Stimulated activated CD4-positive, alpha-beta T cell treated with anti-CD3 and anti-CD28 coated beads, TNF-alpha, amount 100 ng/mL, for 1 hour (primary cell): ENCODE results near the gene RIPOR3.
"Not testable (repeated sequence)": the region's sequence is repeated elsewhere in the genome, so short reads cannot be mapped to it uniquely, and the experiment has no call there.

Experiments
- DNase-seq, 3 donors: peaks; one replicate each; pipeline ENCODE4 v3.0.0-alpha.2; 2020; ENCODE audit warnings: low read depth in 3 of 3, low spot score in 1 of 3

Gene RIPOR3

DNA sequence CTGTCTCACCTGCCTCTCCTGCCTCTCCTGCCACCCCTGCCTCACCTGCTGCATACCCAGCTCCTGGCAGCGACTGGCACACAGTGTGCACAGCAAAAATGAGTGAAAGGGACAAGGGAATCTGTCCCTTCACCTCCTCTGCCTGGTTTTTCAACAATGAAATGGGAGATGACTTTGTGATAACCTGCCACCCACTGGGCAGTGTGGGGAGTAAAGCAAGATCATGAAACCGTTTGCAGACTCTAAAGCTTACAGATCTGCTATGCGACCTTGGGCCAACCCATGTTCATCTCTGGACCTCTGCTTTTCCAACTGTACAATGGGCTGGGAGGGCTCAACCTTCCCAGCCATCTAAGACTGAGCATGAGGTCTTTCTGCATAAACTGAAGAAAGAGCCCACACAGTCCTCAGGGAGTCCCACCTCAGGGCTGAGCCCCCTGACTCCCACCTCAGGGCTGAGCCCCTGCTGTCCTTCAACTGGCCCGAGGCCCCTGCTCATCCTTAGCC is 81.1 kb downstream of the RIPOR3 start:
- DNase-seq: no peak

- no peak for DNase-seq
Measured at GRCh38 chr20:50609438-50609989, 81.8 kb downstream of the RIPOR3 start.

DNA sequence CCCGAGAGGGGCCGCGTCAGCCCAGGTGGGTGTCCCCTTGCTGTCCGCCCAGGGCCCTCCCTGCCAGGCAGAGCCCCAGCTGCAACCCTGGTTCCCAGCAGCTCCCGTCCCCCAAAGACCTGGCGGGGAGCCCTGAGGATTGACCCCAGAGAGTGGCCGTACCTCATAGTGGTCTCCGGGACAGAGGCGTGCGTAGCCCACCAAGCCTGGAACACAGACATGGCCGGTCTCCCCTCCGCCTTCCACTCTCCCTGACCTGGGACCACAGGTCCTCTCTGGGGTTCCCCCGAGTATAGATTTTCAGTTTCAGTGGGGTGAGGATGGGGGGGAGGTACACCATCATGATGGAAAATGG is 82.6 kb downstream of the RIPOR3 start:
- no peak for DNase-seq

GRCh38 chr20:50607850-50608749 is 83.2 kb downstream of the RIPOR3 start:
- DNase-seq: no peak

- no peak for DNase-seq
Measured at GRCh38 chr20:50607436-50607835, 83.9 kb downstream of the RIPOR3 start.

- DNase-seq: no peak
Measured at GRCh38 chr20:50605136-50605535, 86.2 kb downstream of the RIPOR3 start.

- DNase-seq: no peak
Measured at GRCh38 chr20:50604451-50604850, 86.9 kb downstream of the RIPOR3 start.

DNA sequence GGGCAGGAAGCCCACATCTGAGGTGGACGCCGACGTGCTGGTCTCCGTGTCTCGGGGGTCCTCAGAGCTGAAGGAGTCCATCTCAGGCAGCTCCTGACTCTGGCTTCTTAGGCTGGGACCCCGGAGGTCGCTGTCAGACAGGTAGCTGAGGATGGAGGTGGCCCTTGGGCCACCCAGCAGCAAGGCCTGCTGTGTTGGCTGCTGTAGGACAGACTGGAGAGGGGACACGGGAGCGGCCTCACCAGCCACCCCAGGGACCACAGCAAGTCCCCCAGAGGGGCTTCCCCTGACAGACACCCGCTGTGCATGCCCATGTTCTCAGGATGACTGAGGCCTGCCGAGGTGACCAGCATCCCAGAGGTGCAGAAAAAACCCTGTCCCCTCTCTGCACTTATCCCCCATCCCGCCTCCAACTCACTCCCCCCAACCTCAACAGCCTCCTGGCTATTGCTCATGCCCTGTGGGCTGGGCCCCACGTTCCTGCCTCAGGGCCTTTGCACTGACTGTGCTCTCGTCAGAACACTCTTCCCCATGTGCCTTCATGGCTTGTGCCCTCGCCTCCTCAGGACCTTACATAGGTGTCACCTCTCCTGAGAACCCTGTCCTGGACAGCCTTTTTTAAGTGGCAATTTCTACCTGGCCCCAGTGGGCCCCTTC is 88.8 kb downstream of the RIPOR3 start:
- DNase-seq: no peak

DNA sequence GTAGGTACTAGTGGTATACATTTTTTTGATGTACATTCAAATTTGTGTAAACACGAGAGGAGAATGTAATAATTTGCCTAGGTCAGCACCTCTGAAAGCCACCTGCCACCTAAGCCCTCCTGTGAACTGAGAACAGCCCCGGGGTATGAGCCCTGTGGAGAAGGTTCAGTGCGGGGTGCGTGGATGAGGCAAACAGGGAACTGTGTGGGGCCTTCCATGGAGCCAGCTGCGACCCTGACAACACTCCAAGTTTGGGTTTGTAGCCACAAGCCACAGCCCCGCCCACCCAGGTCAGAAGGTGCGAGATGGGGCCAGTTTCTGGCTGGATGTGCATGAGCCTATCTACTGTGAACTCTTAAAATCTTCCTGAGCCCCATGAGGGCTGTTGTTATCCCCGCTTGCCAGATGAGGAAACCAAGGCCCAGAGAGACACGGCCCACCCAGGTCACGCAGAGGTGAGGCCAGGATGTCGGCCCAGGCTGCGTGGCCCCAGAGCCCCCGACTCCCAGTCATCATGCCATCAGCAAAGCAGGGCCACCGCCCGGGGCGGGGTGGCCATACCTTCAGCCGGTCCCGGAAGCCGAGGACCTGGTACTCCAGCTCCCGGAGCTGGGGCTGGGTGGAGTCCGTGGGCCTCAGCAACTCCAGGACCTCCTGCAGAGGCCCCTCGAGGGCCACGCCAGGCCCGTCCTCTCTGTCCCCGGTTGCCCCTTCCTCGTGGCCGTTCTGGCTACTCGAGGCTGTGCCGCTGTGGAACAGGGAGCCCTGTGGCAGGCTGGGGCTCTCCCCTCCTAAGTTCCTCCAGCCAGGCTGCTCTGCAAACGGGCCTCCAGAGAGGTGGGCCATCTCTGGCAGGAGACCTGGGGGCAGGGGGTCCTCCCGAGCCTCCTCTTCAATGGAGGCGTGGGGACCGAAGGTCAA is 89.6 kb downstream of the RIPOR3 start:
- no peak for DNase-seq

GRCh38 chr20:50600281-50600895 is 91.0 kb downstream of the RIPOR3 start:
- DNase-seq: no peak

GRCh38 chr20:50598768-50599167 is 92.6 kb downstream of the RIPOR3 start:
- DNase-seq: not testable (repeated sequence)

- DNase-seq: no peak
Measured at GRCh38 chr20:50598074-50598473, 93.3 kb downstream of the RIPOR3 start.

GRCh38 chr20:50597406-50597969 is 93.9 kb downstream of the RIPOR3 start:
- DNase-seq: no peak

- no peak for DNase-seq
Measured at GRCh38 chr20:50596694-50597021, 94.7 kb downstream of the RIPOR3 start.

DNA sequence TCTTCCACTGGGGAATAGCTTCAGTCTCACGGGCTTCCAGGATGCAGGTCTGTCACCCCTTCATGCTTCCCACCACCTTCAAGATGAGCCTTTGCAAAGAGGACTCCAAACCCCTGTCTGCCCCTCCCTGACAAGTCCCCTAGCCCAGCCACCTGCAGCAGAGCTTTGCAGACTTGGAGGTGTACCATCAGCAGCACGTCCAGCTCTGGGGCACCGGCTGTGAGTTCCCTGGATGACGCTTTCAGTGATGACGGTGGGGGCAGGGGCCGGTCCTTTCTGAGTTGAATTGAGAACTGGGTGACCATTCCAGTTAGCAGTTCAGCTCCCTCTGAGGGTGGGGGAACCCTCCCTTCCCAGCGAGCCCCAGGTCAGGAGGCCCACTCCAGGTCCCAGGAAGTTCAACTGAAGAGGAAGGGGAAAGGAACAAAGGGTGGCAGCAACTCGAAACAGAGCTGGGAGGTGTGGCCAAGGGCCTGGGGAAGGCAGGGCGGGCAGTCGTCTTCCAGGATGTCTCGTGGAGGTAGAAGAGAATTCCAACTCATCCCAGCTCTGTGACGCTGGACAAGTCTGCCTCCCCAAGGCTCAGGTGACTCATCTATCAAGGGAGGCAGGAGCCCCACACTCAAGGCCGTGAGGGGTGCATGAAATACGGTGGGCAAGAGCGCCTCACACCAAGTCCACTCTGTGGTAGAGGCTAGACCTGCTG is 95.2 kb downstream of the RIPOR3 start:
- no peak for DNase-seq

DNA sequence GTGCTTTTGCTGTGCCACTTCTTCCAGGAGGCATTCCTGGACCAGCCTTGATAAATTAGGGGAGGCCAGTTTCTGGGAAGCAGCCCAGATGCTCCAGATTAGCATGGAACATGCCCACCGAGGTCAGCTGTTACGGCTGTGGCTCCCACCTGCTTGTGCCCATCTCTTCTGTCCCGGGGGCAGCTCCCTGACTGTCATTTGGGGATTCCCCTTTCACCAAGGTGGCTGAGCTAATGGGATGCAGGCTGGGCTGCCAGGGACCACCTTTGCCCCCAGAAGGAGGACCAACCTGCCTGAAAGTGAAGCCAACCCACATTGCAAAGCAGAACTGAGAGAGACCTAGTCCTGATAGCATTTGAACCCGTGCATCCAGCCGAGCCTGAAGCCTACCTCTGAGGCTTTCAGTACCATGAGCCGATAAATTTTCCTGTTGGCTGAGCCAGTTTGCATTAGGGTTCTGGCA is 95.9 kb downstream of the RIPOR3 start:
- DNase-seq: no peak

DNA sequence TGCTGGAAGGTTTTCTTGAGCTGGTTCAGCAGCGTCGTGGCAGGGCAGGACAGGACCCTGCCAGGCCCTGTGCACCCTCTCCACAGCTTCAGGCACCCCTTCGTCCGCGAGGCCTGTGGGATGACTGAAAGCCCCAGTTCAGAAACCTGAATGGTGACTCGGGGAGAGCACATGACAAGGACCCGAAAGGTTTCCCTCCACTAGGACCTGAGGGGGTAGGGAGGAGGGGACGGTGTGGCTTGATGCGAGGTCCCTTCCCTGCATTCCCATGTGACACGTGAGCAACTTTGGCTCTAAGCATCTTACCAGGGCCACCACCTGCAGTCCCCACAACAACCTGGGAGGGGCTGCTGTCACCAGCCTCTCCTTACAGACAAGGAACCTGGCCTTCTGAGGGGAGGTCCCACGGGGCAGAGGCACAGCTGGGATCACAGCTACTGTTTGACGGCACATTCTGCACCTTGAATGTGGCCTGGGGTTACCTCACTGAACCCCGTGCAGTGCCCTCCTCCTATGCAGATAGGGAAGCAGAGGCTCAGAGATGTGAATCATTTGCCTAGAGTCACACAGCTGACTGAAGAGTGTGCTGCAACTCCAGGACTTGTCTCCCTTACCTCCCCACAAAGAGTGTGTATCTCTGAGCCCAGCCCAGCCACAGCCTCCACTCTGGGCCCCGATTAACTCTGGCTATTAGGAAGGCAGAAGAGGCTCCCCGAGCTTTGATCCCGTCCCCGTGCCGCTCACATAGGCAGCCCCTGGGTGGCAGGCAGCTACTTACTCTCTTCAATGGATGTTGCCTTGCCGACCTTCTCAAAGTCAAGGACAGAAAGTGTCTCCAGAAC is 96.5 kb downstream of the RIPOR3 start:
- DNase-seq: no peak

GRCh38 chr20:50594231-50594590 is 97.1 kb downstream of the RIPOR3 start:
- DNase-seq: no peak

- no peak for DNase-seq
Measured at GRCh38 chr20:50593005-50593335, 98.4 kb downstream of the RIPOR3 start.
